Measurements from ENCODE around the gene LMX1B. TPM values are rescaled to one million over a fixed set of nuclear protein-coding genes. Genes with fewer than 3 reads are reported as not detected.

LMX1B gene
- polyA plus RNA-seq, 1 donor from 2014 or later = not detected

DNA sequence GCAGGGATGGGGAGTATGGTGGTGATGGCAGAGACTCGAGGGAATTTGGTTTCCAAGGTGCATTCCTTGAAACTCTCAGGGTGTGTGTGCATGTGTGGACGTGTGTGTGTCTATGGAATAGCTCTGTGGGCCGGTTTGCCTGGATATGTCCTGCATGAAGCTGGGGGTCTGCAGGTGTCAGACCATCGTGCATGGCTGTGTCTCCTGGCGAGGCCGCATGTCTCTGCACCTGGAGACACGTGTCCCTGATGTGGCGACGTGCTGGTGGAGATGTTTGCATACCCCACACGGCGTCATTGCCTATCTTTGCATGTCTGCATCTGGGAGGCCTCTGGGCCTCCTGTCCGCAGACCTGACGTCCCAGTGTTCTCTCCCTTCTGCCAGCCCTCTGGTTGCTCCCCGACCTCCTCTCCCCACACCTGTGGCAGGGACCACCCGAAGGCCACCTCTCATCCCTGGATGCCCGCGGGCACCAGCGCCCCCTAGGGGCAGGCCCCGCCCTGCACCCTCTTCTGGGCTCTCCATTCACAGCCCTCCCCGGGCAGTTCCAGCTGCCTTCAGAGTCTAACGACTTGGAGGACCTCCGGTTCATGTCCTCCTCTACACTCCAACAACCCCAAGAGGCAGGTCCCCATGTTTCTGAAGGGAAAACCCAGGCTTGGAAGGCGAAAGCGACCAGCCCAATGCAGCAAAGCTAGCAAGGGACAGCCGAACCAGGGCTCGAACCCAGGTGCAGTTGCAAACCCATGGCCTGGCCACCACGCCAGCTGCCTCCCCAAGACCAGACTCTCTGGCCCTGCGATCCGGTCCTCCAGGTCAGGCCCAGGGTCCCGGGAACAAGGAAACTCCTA lies 88.6 kb downstream of the LMX1B start:
- Histone ChIP-seq H4K20me1 (ENCODE audit: insufficient read depth) (no peaks in the 10 kb centered on the region), H3K36me3 (ENCODE audit: insufficient read depth, low read length) (no peaks in the 10 kb centered on the region), H2AFZ (ENCODE audit: low read depth, low read length) (no peak overlapping the region), H3K79me2 (replicated peaks; ENCODE audit: insufficient read depth, low read length) (no peaks in the 10 kb centered on the region), H3K27ac (ENCODE audit: low read length) (no peak overlapping the region), H3K9me2 (ENCODE audit: insufficient read depth, low read length) (no peaks in the 10 kb centered on the region), H3F3A (ENCODE audit: insufficient read depth, low read length, poor library complexity, severe bottlenecking) (no peaks in the 10 kb centered on the region), H3K9me3 (ENCODE audit: low read length) (no peaks in the 10 kb centered on the region), H3K4me3 (ENCODE audit: low read length) (no peak overlapping the region), H3K27me3 (ENCODE audit: insufficient read depth, low read depth, low read length) (peaks cover 5% of the 10 kb centered on the region), H3K4me2 (ENCODE audit: low read length) (no peak overlapping the region), H3K9ac (ENCODE audit: low read length) (no peak overlapping the region)
- TF ChIP-seq RAD21 (conservative IDR thresholded peaks at IDR 0.05) = no peak
- TF ChIP-seq, protein P1, sequence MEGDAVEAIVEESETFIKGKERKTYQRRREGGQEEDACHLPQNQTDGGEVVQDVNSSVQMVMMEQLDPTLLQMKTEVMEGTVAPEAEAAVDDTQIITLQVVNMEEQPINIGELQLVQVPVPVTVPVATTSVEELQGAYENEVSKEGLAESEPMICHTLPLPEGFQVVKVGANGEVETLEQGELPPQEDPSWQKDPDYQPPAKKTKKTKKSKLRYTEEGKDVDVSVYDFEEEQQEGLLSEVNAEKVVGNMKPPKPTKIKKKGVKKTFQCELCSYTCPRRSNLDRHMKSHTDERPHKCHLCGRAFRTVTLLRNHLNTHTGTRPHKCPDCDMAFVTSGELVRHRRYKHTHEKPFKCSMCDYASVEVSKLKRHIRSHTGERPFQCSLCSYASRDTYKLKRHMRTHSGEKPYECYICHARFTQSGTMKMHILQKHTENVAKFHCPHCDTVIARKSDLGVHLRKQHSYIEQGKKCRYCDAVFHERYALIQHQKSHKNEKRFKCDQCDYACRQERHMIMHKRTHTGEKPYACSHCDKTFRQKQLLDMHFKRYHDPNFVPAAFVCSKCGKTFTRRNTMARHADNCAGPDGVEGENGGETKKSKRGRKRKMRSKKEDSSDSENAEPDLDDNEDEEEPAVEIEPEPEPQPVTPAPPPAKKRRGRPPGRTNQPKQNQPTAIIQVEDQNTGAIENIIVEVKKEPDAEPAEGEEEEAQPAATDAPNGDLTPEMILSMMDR (IDR thresholded peaks at IDR 0.05; ENCODE audit: poor library complexity, severe bottlenecking) = peak; percentile 47
- TF ChIP-seq SMC3 (conservative IDR thresholded peaks at IDR 0.05; ENCODE audit: poor library complexity) = no peak
- TF ChIP-seq, protein P2, sequence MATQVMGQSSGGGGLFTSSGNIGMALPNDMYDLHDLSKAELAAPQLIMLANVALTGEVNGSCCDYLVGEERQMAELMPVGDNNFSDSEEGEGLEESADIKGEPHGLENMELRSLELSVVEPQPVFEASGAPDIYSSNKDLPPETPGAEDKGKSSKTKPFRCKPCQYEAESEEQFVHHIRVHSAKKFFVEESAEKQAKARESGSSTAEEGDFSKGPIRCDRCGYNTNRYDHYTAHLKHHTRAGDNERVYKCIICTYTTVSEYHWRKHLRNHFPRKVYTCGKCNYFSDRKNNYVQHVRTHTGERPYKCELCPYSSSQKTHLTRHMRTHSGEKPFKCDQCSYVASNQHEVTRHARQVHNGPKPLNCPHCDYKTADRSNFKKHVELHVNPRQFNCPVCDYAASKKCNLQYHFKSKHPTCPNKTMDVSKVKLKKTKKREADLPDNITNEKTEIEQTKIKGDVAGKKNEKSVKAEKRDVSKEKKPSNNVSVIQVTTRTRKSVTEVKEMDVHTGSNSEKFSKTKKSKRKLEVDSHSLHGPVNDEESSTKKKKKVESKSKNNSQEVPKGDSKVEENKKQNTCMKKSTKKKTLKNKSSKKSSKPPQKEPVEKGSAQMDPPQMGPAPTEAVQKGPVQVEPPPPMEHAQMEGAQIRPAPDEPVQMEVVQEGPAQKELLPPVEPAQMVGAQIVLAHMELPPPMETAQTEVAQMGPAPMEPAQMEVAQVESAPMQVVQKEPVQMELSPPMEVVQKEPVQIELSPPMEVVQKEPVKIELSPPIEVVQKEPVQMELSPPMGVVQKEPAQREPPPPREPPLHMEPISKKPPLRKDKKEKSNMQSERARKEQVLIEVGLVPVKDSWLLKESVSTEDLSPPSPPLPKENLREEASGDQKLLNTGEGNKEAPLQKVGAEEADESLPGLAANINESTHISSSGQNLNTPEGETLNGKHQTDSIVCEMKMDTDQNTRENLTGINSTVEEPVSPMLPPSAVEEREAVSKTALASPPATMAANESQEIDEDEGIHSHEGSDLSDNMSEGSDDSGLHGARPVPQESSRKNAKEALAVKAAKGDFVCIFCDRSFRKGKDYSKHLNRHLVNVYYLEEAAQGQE (IDR thresholded peaks at IDR 0.05; ENCODE audit: borderline replicate concordance) = no peak
- no peak for TF ChIP-seq POLR2AphosphoS5 (IDR thresholded peaks at IDR 0.05)

DNA sequence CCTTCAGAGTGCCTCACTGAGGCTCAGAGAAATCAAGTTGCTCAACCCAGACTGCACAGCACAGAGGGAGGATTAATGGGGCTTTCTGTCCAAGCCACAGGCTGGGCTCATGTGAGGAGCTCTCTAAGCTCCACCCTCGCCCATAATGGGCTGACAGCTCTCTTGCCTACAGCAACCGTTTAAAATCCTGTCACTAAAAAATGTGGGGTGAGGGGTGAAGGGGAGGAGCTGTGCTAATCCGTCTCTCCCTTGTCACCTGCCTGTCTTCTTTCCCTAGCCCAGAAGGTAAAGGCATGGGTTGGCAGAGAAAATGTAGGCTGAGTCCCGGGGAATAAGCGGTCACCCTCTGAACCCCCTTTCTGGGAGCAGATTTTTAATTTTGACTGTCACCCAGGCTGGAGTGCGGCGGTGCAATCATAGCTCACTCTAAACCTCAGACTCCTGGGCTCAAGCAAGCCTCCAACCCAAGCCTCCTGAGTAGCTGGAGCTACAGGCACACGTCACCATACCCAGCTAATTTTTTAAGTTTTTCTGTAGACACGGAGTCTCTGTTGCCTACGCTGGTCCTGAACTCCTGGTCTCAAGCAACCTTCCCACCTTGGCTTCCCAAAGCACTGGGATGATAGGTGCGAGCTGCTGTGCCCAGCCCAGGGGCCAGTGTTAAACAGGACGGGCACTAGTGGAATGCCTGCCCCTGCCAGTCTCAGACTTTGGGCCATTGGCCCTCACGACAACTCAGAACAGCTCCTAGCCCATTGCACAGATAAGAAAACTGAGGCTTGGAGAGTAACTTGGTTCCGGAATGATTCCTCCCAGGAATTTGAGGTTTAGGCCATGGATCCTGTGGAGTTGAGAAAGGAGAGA lies 89.5 kb downstream of the LMX1B start:
- H3K36me3 ChIP-seq (ENCODE audit: insufficient read depth, low read length) = no peaks in the 10 kb centered on the region
- H3K4me3 ChIP-seq (ENCODE audit: low read length) = no peak overlapping the region

More for the DNA sequence above, 89.5 kb downstream of the LMX1B start:
- Histone ChIP-seq H3K9me2 (ENCODE audit: insufficient read depth, low read length) (no peaks in the 10 kb centered on the region), H3K27me3 (ENCODE audit: insufficient read depth, low read depth, low read length) (peaks cover 5% of the 10 kb centered on the region), H3K9me3 (ENCODE audit: low read length) (no peaks in the 10 kb centered on the region), H3K4me2 (ENCODE audit: low read length) (no peak overlapping the region), H2AFZ (ENCODE audit: low read depth, low read length) (no peak overlapping the region), H3K9ac (ENCODE audit: low read length) (no peak overlapping the region), H3F3A (ENCODE audit: insufficient read depth, low read length, poor library complexity, severe bottlenecking) (no peaks in the 10 kb centered on the region), H4K20me1 (ENCODE audit: insufficient read depth) (no peaks in the 10 kb centered on the region), H3K27ac (ENCODE audit: low read length) (no peak overlapping the region), H3K79me2 (replicated peaks; ENCODE audit: insufficient read depth, low read length) (no peaks in the 10 kb centered on the region)
- TF ChIP-seq RAD21 (conservative IDR thresholded peaks at IDR 0.05) (no peak), EP300 (conservative IDR thresholded peaks at IDR 0.05; ENCODE audit: poor library complexity, severe bottlenecking) (no peak), MXI1 (conservative IDR thresholded peaks at IDR 0.05; ENCODE audit: poor library complexity, severe bottlenecking) (no peak), TAF1 (IDR thresholded peaks at IDR 0.05; ENCODE audit: low read depth) (no peak), POLR2AphosphoS5 (IDR thresholded peaks at IDR 0.05) (no peak), SMC3 (conservative IDR thresholded peaks at IDR 0.05; ENCODE audit: poor library complexity) (no peak)
- TF ChIP-seq, protein P2 (IDR thresholded peaks at IDR 0.05; ENCODE audit: borderline replicate concordance) = no peak
- TF ChIP-seq, protein P1 (IDR thresholded peaks at IDR 0.05; ENCODE audit: poor library complexity, severe bottlenecking) = no peak

Measured in neural cell (in vitro differentiated cells).